Psoas muscle (tissue), 8 donors: ENCODE results near the gene STX2. TPM values are rescaled to one million over a fixed set of nuclear protein-coding genes. Genes with fewer than 3 reads are reported as not detected.

Experiments
- ATAC-seq, 4 donors: fragments of 200-7000 bp; cut with Tn5 transposase; one replicate each; pipeline ENCODE4 v1.9.1; 2020; ENCODE audit warnings: moderate library complexity in 3 of 4, mild to moderate bottlenecking in 2 of 4
- DNase-seq, 2 donors: peaks; one replicate each; pipeline ENCODE4 v3.0.0-alpha.2; 2020
- H3K27ac ChIP-seq: fragments of 200-600 bp; one replicate; pipeline ENCODE4 v1.8.0; 2022
- H3K27me3 ChIP-seq, 3 donors: fragments of 200-600 bp in 1 of 3; one replicate each; pipeline versions ENCODE4 v1.6.1 to v1.8.0; 2013 to 2022; ENCODE audit warnings: low read length in 2 of 3, mild to moderate bottlenecking in 2 of 3, moderate library complexity in 1 of 3; ENCODE audit not compliant: insufficient read depth in 3 of 3
- H3K36me3 ChIP-seq, 2 donors: fragments of 200-600 bp in 1 of 2; one replicate each; pipeline versions ENCODE4 v1.6.1 to v1.8.0; 2013 to 2022; ENCODE audit warnings: low read depth in 1 of 2, mild to moderate bottlenecking in 1 of 2, moderate library complexity in 1 of 2; ENCODE audit not compliant: insufficient read depth in 1 of 2
- H3K4me1 ChIP-seq: fragments of 200-600 bp; one replicate; pipeline ENCODE4 v1.8.0; 2022
- H3K4me3 ChIP-seq: fragments of 200-600 bp; one replicate; pipeline ENCODE4 v1.8.0; 2022; ENCODE audit warnings: mild to moderate bottlenecking
- H3K9me3 ChIP-seq: fragments of 200-600 bp; one replicate; pipeline ENCODE4 v1.8.0; 2022
- WGBS, 3 donors: extraction: QIAGEN DNeasy Blood & Tissue Kit; methylation state at CpG; one replicate each; pipeline versions ENCODE4 v1.1.6 to v1.1.7; 2013; 5-methylcytosine and 5-hydroxymethylcytosine counted together
- intact Hi-C, 2 donors: fragments of 100-400 bp; cut with DNase I; formaldehyde crosslinking; loops; one replicate each; pipeline versions ENCODE4 v1.11.0 to v1.14.2; 2022
- polyA plus RNA-seq, 3 donors: library from polyadenylated mRNA; stranded (reverse); fragments of 200-250 nt; gene quantifications; one replicate each; pipeline ENCODE4 v1.2.3, GENCODE V29; 2013
- total RNA-seq, 4 donors: library from RNA; stranded (reverse); fragmentation: NEBNext Ultra II Directional in 2 of 4; extraction: Animal tissue kit (Norgen Biotek cat#: 25700) in 2 of 4; gene quantifications; one replicate each; pipeline versions ENCODE4 v1.2.1 to v1.2.4, GENCODE V29; 2021 to 2023
- TF ChIP-seq, protein P1 (sequence below): fragments of 200-600 bp; IDR thresholded peaks from one replicate; pipeline ENCODE4 v1.8.0; 2022; ENCODE audit warnings: antibody characterized with exemption
- donor health status: healthy with polysubstance abuse.
- donor health status: DM: no; HTN: no; CAD: no; lungs with moderate emphysema.
- donor health status: Bipolar disorder and iron deficiency.
- donor health status: healthy.
- donor health status: DM: yes; HTN: yes; CAD: no.
- donor health status: DM: no; HTN: no; CAD: no.
- donor health status: DM: no; HTN: no; CAD: no.
- donor health status: DM: yes; HTN: yes; CAD: no.

The STX2 gene
- total and polyA plus RNA-seq, 7 donors: 5.4 to 11.3 (median 6.2) TPM

DNA sequence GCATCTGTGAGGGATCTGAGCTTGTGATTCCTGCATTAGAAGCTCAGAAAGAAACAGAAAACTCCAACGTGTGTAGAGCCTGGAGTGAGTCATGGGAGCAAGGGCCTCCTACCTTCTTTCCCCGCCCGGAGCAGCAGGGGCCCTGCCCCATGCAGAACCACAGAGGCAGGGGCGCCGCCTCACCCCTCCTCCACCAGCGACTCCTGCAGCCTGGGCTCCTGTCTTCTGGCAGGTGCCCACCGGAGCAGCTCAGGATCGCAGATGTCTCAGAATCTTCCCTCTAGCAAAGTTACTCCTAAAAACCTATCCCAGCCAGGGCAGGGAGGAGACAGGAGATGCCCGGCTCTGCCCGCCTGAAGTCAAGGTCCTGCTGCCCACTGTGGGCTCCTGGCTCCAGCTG is 58.7 kb downstream of the STX2 start:
- intact Hi-C loops: no loop called here
- H3K27me3 ChIP-seq: peaks cover 0 to 37% (median 3%) of the 10 kb centered on the region in 3 donors
- H3K4me1 ChIP-seq: no peaks in the 10 kb centered on the region
- no peak overlapping the region for H3K27ac ChIP-seq
- WGBS, 3 donors: 82 to 88% (median 84%) methylated on average over 7 to 10 of the region's 10 CpGs
- TF ChIP-seq, protein P1, sequence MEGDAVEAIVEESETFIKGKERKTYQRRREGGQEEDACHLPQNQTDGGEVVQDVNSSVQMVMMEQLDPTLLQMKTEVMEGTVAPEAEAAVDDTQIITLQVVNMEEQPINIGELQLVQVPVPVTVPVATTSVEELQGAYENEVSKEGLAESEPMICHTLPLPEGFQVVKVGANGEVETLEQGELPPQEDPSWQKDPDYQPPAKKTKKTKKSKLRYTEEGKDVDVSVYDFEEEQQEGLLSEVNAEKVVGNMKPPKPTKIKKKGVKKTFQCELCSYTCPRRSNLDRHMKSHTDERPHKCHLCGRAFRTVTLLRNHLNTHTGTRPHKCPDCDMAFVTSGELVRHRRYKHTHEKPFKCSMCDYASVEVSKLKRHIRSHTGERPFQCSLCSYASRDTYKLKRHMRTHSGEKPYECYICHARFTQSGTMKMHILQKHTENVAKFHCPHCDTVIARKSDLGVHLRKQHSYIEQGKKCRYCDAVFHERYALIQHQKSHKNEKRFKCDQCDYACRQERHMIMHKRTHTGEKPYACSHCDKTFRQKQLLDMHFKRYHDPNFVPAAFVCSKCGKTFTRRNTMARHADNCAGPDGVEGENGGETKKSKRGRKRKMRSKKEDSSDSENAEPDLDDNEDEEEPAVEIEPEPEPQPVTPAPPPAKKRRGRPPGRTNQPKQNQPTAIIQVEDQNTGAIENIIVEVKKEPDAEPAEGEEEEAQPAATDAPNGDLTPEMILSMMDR: no peak
- no peak overlapping the region for H3K4me3 ChIP-seq
- DNase-seq (no peak), ATAC-seq (no peak)
- H3K9me3 ChIP-seq: no peaks in the 10 kb centered on the region
- no peaks in the 10 kb centered on the region for H3K36me3 ChIP-seq

- WGBS, 3 donors: 78 to 89% (median 87%) methylated on average over 5 of the region's 5 CpGs
- no peak for ATAC-seq
- H3K4me3 ChIP-seq: no peak overlapping the region
These were observed 60.3 kb downstream of the STX2 start for GRCh38 chr12:130778776-130779175.

GRCh38 chr12:130776857-130777339 is 62.2 kb downstream of the STX2 start:
- no peaks in the 10 kb centered on the region for H3K4me1 ChIP-seq
- TF ChIP-seq, protein P1: no peak
- WGBS, 3 donors: 63 to 71% (median 70%) methylated on average over 11 of the region's 11 CpGs
- peak overlapping the region; percentile 39 for H3K4me3 ChIP-seq
- H3K27ac ChIP-seq: no peak overlapping the region
- H3K36me3 ChIP-seq: no peaks in the 10 kb centered on the region
- peaks cover 0 to 40% (median 3%) of the 10 kb centered on the region in 3 donors for H3K27me3 ChIP-seq
- intact Hi-C loops: no loop called here
- no peak for ATAC-seq
- no peak for DNase-seq
- H3K9me3 ChIP-seq: no peaks in the 10 kb centered on the region

More at GRCh38 chr12:130778776-130779175, 60.3 kb downstream of the STX2 start:
- H3K4me1 ChIP-seq: no peaks in the 10 kb centered on the region
- H3K27me3 ChIP-seq: peaks cover 0 to 40% (median 3%) of the 10 kb centered on the region in 3 donors
- no peak for DNase-seq
- H3K27ac ChIP-seq: no peak overlapping the region
- no peaks in the 10 kb centered on the region for H3K36me3 ChIP-seq
- intact Hi-C loops: no loop called here
- TF ChIP-seq, protein P1: no peak
- no peaks in the 10 kb centered on the region for H3K9me3 ChIP-seq

- ATAC-seq (peak; percentile 23 to 75 (median 48)), DNase-seq (peak in 1 of 2 donors; percentile 39)
- peaks cover 0 to 40% (median 3%) of the 10 kb centered on the region in 3 donors for H3K27me3 ChIP-seq
- intact Hi-C loops: no loop called here
- WGBS, 3 donors: 2 to 3% (median 3%) methylated on average over 41 of the region's 41 CpGs
- H3K4me3 ChIP-seq: peak overlapping the region; percentile 39
- no peaks in the 10 kb centered on the region for H3K9me3 ChIP-seq
- no peak overlapping the region for H3K27ac ChIP-seq
- TF ChIP-seq, protein P1: no peak
- H3K36me3 ChIP-seq: no peaks in the 10 kb centered on the region
- no peaks in the 10 kb centered on the region for H3K4me1 ChIP-seq
These were observed 62.8 kb downstream of the STX2 start for GRCh38 chr12:130775953-130776856.
